Mesodermal cell (in vitro differentiated cells): ENCODE data around the gene SORCS2.

Experiments
- H3K27ac ChIP-seq: 2 replicates; pipeline ENCODE4 v1.7.0; 2013; ENCODE audit warnings: mild to moderate bottlenecking, low read depth, low read length, moderate library complexity; ENCODE audit not compliant: severe bottlenecking
- H3K36me3 ChIP-seq: 2 replicates; pipeline ENCODE4 v1.7.1; 2013; ENCODE audit warnings: mild to moderate bottlenecking, low read length, moderate library complexity; ENCODE audit not compliant: control insufficient read depth, insufficient read depth
- H3K4me1 ChIP-seq: one replicate; pipeline ENCODE4 v1.7.1; 2013; ENCODE audit warnings: mild to moderate bottlenecking, low read length; ENCODE audit not compliant: insufficient read depth, control insufficient read depth, poor library complexity, severe bottlenecking
- H3K4me3 ChIP-seq: 2 replicates; pipeline ENCODE4 v1.7.0; 2013; ENCODE audit warnings: low read length, control low read depth, mild to moderate bottlenecking; ENCODE audit not compliant: insufficient read depth, poor library complexity, severe bottlenecking; ENCODE audit errors: extremely low read depth
- H3K9me3 ChIP-seq: 2 replicates; pipeline ENCODE4 v1.7.1; 2013; ENCODE audit warnings: mild to moderate bottlenecking, low read length, moderate library complexity; ENCODE audit not compliant: control insufficient read depth
- WGBS, 2 experiments: methylation state at CpG; one replicate each; pipeline ENCODE4 v1.1.5; 2013; ENCODE audit warnings: missing lambda C conversion rate in 2 of 2; ENCODE audit not compliant: insufficient coverage in 2 of 2; 5-methylcytosine and 5-hydroxymethylcytosine counted together

SORCS2 gene

DNA sequence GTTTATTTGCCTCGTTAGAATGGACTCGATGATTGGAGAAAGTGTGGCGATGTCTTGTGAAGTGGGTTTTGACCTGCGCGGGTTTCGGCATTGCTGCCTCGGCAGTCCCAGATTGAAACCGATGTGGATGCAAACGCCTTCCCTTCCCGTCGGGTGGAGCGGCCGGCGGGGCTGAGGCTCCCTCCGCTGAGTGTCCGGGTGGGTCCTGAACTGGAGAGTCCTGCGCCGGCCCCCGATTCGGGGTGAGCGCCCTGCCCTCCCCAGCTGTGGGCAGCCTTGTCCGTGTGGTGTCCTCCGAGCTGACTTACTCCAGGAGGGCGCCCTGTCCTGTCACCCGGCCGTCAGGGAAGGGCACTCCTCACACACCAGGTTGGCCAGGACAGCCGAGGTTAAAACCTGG lies 317.7 kb downstream of the SORCS2 start:
- no peak overlapping the region for H3K27ac ChIP-seq
- H3K9me3 ChIP-seq: no peaks in the 10 kb centered on the region
- no peaks in the 10 kb centered on the region for H3K36me3 ChIP-seq
- WGBS, 2 experiments: 86 to 93% methylated on average over 26 to 27 of the region's 27 CpGs
- peaks cover 21% of the 10 kb centered on the region for H3K4me1 ChIP-seq
- no peak overlapping the region for H3K4me3 ChIP-seq

DNA sequence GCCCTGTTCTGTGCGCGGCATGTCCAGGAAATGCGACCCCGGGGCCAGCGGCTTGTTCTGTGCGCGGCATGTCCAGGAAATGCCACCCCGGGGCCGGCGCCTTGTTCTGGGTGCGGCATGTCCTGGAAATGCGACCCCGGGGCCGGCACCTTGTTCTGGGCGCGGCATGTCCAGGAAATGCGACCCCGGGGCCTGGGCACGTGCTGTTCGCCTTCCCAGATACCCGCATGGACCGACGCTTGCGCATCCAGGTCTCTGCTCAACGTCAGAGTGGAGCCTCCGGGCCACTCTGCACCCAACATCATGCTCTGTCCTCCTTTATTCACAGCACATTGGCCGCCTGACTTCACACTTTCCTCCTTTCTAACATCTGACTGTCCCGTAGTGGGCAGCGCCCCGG lies 318.2 kb downstream of the SORCS2 start:
- Histone ChIP-seq H3K4me3 (no peak overlapping the region), H3K9me3 (no peaks in the 10 kb centered on the region), H3K27ac (no peak overlapping the region), H3K4me1 (peaks cover 25% of the 10 kb centered on the region), H3K36me3 (no peaks in the 10 kb centered on the region)
- 92 to 94% methylated on average over 25 of the region's 30 CpGs for WGBS, 2 experiments

DNA sequence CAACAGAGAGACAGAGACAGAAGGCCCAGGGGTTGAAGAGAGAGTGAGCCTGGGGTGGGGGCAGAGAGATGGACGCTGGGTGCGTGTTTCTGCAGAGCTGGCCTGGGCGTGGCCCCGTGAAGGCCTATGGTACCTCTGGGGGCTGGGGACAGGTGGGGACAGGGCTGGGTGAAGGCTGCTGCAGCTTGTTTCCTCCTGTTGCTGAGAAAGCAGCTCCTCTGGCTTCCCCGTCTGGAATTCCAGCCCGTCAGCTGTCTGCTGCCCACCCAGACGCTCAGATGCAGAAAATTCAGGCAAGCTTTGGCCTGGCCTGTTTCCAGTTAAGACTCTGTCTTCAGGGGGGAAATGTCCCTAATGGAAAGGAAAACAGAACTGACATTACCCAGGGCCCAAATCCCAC lies 319.2 kb downstream of the SORCS2 start:
- H3K27ac ChIP-seq: peak overlapping the region; percentile 45
- H3K4me3 ChIP-seq: no peak overlapping the region
- WGBS, 2 experiments: 66% methylated on average over 4 to 7 of the region's 7 CpGs
- peaks cover 30% of the 10 kb centered on the region for H3K4me1 ChIP-seq
- no peaks in the 10 kb centered on the region for H3K36me3 ChIP-seq
- no peaks in the 10 kb centered on the region for H3K9me3 ChIP-seq

DNA sequence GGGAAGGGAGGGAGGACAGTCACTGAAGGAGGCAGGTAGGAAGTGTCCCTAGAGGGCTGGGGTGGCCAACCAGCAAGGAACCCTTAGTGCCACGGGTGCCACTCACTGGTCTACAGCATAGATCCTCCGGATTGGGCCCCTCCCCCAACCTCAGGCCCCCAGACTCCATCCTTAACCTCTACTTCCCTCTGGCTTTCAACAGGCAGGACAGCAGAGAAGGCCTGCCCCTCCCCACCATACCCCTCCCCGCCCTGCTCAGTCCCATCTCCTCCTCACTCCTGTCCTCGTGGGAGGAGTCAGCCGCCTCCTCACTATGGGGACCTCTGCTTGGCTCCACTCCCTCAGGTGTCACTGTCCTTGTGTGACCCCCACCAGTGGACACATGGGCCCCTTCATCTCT lies 320.1 kb downstream of the SORCS2 start:
- Histone ChIP-seq H3K27ac (no peak overlapping the region), H3K36me3 (no peaks in the 10 kb centered on the region), H3K4me1 (peaks cover 30% of the 10 kb centered on the region), H3K9me3 (no peaks in the 10 kb centered on the region), H3K4me3 (no peak overlapping the region)
- WGBS, 2 experiments: 51 to 63% methylated on average over 4 to 5 of the region's 5 CpGs

GRCh38 chr4:7512946-7513345 lies 320.6 kb downstream of the SORCS2 start:
- 92 to 97% methylated on average over 8 to 9 of the region's 10 CpGs for WGBS, 2 experiments

GRCh38 chr4:7513671-7514070 lies 321.3 kb downstream of the SORCS2 start:
- 70 to 78% methylated on average over 9 to 12 of the region's 12 CpGs for WGBS, 2 experiments
- H3K4me3 ChIP-seq: no peak overlapping the region
- H3K27ac ChIP-seq: no peak overlapping the region
- no peaks in the 10 kb centered on the region for H3K9me3 ChIP-seq
- H3K36me3 ChIP-seq: no peaks in the 10 kb centered on the region
- H3K4me1 ChIP-seq: peaks cover 30% of the 10 kb centered on the region

More at GRCh38 chr4:7512946-7513345, 320.6 kb downstream of the SORCS2 start:
- Histone ChIP-seq H3K36me3 (no peaks in the 10 kb centered on the region), H3K4me3 (no peak overlapping the region), H3K9me3 (no peaks in the 10 kb centered on the region), H3K4me1 (peaks cover 30% of the 10 kb centered on the region), H3K27ac (no peak overlapping the region)

- no peaks in the 10 kb centered on the region for H3K9me3 ChIP-seq
- no peak overlapping the region for H3K4me3 ChIP-seq
- H3K4me1 ChIP-seq: peaks cover 30% of the 10 kb centered on the region
- WGBS, 2 experiments: 86 to 94% methylated on average over 5 of the region's 5 CpGs
- H3K27ac ChIP-seq: no peak overlapping the region
- H3K36me3 ChIP-seq: no peaks in the 10 kb centered on the region
Observed at GRCh38 chr4:7514281-7514680, 321.9 kb downstream of the SORCS2 start.

DNA sequence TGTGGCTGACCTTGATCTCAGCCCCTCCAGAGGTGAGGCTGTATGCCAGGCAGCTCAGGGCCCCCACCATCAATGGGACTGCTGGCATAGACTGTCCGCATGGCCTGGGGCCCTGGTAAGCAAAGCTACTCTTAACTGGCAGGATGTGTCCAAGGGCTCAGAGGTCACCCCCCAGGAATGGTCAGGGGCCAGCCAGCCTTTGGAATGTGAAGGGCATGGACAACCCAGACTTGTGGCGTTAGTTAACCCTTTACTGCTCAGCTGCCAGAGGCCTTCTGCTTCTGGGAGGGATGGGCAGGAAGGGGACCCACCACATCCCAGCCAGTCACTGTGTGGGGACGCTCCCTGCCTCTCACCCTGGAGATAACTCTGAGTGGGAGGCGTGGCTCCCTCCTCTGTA lies 322.5 kb downstream of the SORCS2 start:
- no peaks in the 10 kb centered on the region for H3K36me3 ChIP-seq
- peaks cover 30% of the 10 kb centered on the region for H3K4me1 ChIP-seq
- no peak overlapping the region for H3K27ac ChIP-seq
- H3K4me3 ChIP-seq: no peak overlapping the region
- H3K9me3 ChIP-seq: no peaks in the 10 kb centered on the region
- WGBS, 2 experiments: 88 to 100% methylated on average over 1 to 4 of the region's 4 CpGs

- Histone ChIP-seq H3K4me3 (no peak overlapping the region), H3K27ac (no peak overlapping the region), H3K4me1 (peaks cover 30% of the 10 kb centered on the region), H3K36me3 (no peaks in the 10 kb centered on the region), H3K9me3 (no peaks in the 10 kb centered on the region)
- WGBS, 2 experiments: 86 to 89% methylated on average over 13 of the region's 14 CpGs
Observed at GRCh38 chr4:7515390-7515902, 323.1 kb downstream of the SORCS2 start.

DNA sequence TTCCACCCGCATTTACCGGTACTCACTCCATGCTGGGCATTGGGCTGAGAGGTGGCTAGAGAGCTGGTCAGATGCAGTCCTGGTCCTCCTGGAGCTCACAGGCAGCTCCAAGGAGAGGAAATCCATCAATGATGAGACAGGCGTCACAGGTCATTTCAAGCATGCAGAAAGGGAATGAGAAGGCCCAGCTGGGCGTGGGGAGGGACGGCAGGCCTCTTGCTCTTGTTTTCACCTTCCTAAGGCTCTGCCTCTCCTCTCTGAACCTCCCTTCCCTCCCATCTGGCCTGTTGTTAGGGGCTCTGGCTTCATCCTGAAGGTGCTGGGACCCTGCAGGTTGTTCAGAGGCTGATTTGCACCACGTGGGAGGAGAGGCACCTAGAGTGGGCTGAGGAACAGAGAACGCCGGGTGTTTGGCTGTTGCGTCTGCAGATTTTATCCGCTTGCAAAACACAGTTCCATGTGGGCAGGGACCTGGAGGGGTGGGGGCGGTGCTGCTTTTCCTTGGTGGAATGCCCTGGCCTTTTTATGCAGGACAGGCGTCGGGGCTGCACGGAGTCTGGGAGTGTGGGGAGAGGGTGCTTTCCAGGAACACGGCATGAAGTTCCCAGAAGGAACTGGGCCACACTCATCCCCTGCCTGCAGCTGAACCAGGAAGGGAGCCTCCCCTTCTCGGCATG lies 323.9 kb downstream of the SORCS2 start:
- no peak overlapping the region for H3K4me3 ChIP-seq
- H3K27ac ChIP-seq: no peak overlapping the region
- H3K9me3 ChIP-seq: no peaks in the 10 kb centered on the region
- no peaks in the 10 kb centered on the region for H3K36me3 ChIP-seq
- peaks cover 30% of the 10 kb centered on the region for H3K4me1 ChIP-seq
- 82 to 84% methylated on average over 13 to 16 of the region's 16 CpGs for WGBS, 2 experiments

DNA sequence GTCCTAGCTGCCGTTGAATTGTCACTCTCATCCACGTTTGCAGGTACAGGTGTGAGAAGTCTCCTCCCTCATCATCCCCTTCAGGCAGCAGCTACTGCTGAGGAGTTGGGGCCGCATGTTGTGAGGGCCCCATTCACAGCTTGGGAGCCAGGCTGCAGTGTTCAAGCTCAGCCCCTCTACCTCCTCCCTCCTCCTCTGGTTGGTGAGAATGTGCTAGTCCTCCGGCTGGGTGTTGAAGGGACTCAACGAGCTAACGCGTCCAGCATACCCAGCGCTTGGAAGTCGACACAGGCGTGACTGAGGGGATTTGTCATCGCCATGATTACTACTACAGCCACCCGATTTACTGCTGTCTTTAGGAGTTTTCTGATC lies 324.4 kb downstream of the SORCS2 start:
- Histone ChIP-seq H3K36me3 (no peaks in the 10 kb centered on the region), H3K27ac (no peak overlapping the region), H3K9me3 (no peaks in the 10 kb centered on the region), H3K4me3 (no peak overlapping the region), H3K4me1 (peaks cover 25% of the 10 kb centered on the region)
- 76 to 79% methylated on average over 8 to 12 of the region's 12 CpGs for WGBS, 2 experiments
